ENCODE results near the gene MAP4K1.
"Not testable (repeated sequence)": the region's sequence is repeated elsewhere in the genome, so short reads cannot be mapped to it uniquely, and the experiment has no call there.

Gene MAP4K1

DNA sequence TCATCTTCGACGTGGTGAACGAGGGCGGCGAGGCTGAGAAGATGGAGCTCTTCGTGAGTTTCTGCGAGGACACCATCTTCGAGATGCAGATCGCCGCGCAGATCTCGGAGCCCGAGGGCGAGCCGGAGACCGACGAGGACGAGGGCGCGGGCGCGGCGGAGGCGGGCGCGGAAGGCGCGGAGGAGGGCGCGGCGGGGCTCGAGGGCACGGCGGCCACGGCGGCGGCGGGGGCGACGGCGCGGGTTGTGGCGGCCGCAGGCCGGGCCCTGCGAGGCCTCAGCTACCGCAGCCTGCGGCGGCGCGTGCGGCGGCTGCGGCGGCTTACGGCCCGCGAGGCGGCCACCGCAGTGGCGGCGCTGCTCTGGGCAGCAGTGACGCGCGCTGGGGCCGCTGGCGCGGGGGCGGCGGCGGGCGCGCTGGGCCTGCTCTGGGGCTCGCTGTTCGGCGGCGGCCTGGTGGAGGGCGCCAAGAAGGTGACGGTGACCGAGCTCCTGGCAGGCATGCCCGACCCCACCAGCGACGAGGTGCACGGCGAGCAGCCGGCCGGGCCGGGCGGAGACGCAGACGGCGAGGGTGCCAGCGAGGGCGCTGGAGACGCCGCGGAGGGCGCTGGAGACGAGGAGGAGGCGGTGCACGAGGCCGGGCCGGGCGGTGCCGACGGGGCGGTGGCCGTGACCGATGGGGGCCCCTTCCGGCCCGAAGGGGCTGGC lies 52.6 kb downstream of the MAP4K1 start:
- DNase-seq, result peak; percentile 41

DNA sequence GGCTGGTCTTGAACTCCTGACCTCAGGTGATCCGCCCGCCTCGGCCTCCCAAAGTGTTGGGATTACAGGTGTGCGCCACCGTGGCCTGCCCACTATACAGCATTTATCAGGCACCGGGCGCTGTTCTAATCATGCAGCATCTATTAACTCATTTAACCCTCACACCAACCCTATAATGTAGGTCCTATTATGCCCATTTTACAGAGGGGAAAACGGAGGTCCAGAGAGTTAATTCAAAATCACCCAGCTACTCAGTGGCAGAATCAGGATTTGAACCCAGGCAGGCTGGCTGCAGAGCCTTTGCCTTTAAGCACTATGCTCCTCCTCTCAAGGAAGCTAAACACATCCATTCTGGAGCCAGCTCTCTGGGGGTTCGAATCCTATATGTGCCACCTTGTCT lies 54.3 kb downstream of the MAP4K1 start:
- DNase-seq, result no peak

DNA sequence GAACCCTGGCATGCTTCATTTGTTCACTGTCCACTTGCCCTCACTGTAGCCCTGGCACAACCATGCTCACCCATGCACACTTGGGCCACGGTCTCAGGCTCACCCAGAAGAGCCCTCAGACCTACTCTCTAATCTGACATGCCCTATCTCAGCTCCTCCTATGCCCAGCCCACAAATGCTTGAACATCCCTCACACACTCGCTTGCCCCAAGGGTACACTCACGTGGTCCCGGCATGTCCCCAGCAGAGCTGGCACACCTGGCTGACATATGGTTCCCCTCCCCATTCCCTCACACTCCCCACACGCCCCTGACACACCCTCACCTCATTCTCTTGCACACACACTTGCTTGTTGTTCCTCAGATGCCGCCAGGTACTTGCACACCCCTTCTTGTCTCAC lies 55.7 kb downstream of the MAP4K1 start:
- no peak for DNase-seq

DNA sequence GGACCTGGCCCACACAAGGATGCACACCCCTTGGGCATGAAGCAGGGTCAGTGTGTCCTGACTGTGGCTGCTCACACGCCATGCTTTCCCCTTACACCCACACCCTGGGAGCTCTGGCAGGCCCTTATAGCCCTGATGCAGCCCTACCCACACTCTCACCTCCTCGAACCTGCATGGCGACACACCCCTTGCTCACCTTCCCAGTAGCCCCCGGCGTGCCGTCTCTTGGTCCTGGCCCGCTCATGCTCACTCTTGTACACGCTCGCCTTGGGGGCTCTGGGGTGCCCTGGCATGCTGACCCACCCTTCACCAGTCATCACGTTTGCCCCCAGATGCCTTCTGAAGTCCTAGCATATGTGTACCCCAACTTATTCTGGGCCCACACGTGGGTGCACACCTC lies 56.1 kb downstream of the MAP4K1 start:
- DNase-seq, result no peak

DNA sequence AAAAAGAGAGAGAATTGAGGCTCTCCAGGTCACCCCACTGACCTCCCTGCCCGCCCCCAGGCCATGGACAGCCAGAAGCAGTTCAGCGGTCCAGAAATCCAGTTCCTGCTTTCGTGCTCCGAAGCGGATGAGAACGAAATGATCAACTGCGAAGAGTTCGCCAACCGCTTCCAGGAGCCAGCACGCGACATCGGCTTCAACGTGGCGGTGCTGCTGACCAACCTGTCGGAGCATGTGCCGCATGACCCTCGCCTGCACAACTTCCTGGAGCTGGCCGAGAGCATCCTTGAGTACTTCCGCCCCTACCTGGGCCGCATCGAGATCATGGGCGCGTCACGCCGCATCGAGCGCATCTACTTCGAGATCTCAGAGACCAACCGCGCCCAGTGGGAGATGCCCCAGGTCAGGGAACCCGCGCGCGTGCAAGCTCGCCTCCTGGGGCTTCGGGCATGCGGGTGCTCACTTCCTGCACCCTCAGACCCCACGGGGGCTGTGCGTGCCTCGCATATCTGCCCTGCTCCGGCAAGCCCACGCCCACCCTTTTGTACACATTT lies 56.6 kb downstream of the MAP4K1 start:
- DNase-seq, result no peak

DNA sequence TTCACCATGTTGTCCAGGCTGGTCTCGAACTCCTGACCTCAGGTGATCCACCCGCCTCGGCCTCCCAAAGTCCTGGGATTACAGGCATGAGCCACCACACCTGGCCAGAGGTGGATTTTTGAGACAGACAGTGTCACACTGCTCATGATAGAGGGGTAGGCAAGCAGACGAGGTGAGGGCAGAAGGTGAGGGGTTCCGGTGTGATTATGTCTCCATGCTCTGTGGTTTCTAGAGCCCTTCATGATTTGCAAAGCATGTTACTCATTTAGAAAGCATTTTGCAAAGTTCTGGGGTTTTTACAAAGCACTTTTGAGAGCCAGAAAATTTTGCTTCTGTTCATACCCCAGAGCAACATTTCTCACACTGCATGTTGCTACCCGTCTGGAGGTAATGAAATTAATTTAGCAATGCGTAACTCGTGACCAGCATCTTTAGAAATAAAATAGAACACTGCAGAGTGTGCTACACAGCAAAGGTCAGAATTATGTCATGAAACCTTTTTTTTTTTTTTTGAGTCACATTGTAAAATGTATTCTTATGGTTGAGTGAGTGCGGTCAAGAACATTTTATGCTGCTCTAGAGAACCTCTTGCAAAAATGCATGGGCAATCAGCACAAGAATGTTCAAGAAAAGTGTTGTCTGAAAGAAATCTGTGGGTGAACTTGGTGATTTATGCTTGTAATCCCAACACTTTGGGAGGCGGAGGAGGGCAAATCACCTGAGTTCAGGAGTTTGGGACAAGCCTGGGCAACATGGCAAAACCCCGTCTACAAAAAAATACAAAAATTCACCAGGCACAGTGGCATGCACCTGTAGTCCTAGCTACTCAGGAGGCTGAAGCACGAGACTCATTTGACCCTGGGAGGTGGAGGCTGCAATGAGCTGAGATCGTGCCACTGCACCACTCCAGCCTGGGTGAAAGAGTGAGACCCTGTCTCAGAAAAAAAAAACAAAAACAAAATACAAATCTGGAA lies 58.0 kb downstream of the MAP4K1 start:
- peak; percentile 52 for DNase-seq

DNA sequence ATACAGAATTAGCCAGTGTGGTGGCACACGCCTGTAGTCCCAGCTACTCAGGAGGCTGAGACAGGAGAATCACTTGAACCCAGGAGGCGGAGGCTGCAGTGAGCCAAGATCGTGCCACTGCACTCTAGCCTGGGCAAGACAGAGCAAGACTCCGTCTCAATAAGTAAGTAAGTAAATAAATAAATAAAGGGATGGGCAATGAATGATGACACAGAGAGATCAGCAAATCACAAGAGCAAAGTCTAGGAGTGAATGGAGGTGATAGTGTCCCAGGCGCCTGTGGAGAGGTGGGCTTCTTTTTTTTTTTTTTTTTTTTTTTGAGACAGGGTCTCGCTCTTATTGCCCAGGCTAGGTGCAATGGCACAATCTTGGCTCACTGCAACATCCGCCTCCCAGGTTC lies 58.8 kb downstream of the MAP4K1 start:
- not testable (repeated sequence) for DNase-seq

DNA sequence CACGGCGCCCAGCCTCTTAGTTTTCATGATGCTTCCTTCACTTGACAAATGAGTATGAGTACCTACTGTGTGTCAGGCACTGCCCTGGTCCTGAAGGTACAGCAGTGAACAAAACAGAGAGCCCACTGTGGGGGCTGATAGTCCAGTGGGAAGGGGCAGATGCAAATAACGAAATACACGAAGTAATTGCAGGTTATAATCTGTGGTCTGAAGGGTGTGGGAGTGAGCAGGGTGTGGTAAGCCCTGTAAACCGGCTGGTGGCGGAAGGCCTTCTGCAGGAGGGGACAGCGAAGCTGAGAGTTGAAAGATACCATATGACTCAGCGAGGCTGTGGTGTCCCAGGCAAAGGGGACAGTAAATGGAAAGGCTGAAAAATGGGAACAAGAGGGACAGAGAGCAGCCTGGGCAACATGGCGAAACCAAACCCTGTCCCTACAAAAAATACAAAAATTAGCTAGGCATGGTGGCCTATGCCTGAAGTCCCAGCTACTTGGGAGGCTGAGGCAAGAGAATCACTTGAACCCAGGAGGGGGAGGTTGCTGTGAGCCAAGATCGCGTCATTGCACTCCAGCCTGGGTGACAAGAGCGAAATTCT lies 60.5 kb downstream of the MAP4K1 start:
- DNase-seq, result peak; percentile 61

DNA sequence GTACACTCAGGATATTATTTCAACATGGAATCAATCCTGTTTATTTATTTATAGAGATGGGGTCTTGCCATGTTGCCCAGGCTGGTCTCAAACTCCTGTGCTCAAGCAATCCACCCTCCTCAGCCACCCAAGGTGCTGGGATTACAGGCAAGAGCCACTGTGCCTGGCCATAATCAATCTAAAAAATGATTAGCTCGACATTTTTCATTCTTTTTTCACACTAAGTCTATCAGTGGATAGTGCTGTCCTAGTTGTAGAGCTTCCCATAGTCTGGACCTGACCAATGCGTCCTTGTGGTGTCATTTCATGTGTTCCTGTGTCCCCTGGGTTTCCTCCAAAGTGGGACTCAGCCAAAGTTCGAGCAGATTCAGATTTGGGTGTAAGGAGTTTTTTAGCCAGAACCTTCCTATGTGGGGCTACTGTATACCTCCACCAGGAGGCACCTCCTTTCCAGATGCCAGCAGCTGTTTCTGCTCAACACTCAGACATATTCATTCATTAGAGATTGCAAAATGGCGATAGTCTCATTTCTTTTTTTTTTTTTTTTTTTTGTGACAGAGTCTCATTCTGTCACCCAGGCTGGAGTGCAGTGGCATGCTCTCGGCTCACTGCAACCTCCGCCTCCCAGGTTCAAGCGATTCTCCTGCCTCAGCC lies 61.1 kb downstream of the MAP4K1 start:
- DNase-seq, result no peak

DNA sequence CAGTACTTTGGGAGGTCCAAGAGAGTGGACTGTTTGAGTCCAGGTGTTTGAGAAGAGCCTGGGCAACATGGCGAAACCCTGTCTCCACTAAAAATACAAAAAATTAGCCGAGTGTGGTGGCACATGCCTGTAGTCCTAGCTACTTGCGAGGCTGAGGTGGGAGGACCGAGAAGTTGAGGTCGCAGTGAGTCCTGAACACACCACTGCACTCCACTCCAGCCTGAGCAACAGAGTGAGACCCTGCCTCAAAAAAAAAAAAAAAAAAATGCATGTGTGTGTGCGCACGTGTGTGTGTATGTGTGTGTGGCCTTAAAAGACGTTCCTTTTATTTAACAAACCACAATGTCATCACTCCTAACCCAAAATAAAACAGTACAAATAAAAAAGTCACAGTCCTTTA lies 62.6 kb downstream of the MAP4K1 start:
- DNase-seq, result no peak

DNA sequence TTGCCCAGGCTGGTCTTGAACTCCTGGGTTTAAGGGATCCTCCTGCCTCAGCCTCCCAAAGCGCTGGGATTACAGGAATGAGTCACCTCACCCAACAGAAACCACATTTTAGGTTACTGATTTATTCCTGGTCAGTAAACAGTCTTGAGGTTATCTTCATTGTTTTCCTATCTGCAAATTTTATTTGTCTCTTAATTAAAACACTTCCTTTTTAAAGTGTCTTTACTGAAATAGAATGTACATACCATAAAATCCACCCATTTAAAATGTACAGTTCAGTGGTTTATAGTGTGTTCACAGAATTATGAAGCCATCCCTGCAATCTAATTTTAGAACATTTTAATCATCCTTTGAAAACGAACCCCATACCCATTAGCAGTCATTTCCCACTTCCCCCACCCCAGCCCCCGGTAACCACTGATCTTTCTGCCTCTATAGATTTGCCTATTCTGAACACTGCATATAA lies 63.0 kb downstream of the MAP4K1 start:
- DNase-seq, result no peak

DNA sequence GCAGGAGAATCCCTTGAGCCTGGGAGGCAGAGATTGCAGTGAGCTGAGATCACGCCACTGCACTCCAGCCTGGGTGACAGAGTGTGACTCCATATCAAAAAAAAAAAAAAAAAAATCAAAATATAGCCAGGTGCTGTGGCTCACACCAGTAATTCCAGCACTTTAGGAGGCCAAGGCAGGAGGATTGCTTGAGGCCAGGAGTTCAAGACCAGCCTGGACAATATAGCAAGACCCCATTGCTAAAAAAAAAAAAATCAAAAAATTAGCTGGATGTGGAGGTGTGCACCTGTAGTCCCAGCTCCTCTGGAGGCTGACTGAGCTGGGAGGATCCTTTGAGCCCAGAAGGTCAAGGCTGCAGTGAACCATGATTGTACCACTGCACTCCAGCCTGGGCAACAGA lies 64.5 kb downstream of the MAP4K1 start:
- DNase-seq, result not testable (repeated sequence)

DNA sequence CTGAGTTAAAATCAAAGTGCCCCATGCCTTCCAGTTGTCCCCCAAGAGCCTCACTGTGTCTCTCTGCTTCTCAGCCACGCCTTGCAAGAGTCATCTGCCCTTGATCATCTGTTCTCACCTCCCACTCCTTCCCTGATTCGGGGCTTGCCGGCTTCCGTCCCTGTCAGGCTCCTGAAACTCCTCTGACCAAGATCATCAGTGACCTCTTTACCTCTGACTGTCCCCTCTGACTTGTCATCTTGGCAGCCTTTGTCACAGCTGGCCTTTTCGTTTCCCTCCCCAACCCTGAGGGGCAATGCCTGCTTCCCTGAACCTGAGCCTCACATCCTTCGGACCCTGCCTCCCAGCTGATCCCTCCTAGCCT lies 66.3 kb downstream of the MAP4K1 start:
- DNase-seq, result peak; percentile 37

DNA sequence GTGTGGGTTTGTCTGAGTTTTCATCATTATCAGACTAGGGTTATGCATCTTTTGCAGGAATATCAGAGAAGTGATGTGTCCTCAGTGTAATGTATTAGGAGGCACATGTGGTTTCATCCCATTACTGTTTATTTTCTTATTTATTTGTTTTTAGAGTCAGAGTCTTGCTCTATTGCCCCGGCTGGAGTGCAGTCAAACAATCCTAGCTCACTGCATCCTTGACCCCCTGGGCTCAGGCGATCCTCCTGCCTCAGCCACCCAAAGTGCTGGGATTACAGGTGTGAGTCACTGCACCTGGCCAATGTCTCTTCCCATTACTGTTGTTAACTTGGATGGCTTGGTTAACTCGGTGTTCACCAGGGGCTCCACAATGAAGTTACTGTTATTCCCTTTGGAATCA lies 67.4 kb downstream of the MAP4K1 start:
- DNase-seq, result no peak

DNA sequence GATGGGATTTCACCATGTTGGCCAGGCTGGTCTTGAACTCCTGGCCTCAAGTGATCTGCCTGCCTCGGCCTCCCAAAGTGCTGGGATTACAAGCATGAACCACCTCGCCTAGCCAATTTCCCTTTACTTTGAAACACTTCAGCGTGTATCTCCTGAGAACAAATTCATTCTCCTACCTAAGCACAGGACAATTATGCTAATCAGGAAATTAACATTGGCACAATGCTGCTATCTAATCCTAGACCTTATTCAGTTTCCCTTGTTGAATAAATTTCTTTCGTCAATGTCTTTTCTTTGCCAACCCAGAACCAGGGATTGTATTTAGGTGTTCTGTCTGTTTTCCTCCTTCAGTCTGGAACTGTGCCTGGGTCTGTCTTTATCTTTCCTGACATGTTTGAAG lies 67.8 kb downstream of the MAP4K1 start:
- no peak for DNase-seq

DNA sequence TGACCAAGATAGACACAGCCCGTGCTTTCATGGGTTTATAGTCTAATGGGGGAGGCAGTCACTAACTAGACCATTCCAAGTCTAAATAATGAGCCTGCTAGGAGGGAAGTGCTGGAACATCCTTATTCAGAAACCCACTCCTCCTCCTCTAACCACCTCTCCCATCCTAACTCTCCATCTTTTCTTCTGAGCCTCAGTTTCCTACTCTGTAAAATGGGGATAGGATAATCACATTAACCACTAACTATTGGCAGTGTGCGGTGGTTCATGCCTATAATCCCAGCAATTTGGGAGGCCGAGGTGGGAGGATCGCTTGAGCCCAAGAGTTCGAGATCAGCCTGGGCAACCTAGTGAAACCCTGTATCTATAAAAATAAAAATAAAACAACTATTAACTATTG lies 68.7 kb downstream of the MAP4K1 start:
- no peak for DNase-seq

DNA sequence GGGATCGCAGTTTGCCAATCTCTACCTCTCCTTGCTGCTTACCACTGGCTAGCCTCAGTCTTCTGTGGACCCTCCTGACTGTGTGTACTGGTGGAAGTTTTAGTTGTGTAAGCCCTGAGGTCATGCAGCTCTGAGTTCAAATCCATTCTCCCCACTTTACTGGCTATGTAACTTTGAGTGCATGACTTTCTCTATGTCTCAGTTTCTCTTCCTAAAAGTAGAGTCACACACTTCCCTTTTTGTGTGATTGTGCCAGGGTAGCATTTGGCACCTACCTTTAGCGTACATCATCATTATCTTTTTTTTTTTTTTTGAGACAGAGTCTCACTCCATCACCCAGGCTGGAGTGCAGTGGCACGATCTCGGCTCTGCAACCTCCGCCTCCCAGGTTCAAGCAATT lies 70.3 kb downstream of the MAP4K1 start:
- no peak for DNase-seq

DNA sequence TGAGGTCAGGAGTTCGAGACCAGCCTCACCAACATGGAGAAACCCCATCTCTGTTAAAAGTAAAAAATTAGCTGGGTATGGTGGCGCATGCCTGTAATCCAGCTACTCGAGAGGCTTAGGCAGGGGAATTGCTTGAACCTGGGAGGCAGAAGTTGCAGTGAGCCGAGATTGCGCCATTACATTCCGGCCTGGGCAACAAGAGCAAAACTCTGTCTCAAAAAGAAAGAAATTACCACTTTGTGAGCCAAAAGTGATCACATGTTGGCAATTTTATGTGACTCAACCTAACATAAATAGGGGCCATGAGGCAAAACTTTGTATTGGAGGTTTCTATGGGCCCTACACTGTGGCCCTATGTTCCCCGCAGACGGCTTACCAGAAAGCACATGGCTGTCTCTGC lies 72.2 kb downstream of the MAP4K1 start:
- DNase-seq, result no peak

DNA sequence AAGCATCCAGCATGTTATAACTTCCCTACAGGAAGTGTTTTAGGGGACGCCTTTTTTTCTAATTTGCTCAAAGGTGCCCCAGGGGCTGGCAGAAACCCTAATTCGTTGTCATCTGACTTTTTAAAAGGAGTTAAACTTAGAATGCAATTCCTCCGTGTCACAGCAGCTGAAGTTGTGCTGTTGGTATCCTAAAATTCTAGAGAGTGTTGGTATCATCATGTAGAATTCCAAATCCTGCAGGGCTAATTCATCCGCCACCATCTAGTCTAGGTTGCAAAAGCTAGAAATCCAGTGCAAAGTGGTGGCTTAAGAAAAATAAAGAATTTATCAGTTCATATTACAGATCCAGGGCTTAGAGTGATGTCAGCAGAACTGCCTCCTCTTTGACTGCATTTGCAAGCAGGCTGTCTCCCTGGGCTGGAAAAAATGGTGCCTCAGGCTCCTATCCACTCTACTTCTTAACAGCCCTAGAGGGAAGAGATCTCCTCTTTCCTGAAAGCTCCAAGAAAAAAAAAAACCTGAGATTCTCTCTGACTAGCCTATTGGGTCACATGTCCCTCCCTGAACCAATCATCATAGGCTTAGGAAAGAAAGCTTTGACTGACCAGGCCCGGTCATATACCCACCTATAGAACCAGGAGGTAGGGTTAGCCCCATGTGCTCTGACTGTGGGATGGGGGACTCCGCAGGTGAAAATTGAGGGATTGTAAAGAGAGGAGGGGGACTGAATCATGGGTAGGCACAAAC lies 73.0 kb downstream of the MAP4K1 start:
- no peak for DNase-seq

DNA sequence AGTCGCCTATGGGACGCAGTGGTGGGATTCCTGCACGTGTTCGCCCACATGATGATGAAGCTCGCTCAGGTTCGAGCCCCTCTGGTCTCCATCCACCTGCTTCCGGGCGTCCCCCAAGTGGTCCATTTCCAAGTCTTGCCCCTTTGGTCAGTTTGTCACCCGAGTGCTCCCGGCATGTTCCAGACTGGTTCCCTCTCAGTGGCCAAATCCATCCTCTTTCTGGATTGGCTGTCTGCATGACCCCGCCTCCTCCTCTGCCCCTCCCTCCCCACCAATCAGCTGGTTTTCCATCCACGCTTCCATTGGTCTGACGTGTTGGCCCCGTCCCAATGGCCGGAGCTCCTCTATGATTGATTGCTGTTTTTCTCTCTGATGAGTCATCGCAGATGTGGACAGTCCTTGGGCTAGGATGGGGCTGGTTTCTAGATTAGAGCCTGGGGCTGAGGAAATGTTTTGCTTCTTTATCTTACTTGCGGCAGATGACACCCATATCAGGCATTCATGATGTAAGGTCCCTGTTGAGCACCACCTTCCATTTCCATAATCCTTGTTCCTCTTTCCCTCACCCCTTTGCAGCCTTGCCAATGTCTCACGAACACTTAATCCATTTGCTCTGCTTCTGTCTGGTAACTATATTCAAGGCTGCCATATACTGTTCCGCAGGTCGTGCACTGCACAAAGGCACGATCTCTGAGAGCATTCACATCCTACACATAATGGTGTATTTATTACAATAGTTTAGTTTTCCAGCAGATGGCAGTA lies 73.8 kb downstream of the MAP4K1 start:
- DNase-seq, result peak; percentile 52

DNA sequence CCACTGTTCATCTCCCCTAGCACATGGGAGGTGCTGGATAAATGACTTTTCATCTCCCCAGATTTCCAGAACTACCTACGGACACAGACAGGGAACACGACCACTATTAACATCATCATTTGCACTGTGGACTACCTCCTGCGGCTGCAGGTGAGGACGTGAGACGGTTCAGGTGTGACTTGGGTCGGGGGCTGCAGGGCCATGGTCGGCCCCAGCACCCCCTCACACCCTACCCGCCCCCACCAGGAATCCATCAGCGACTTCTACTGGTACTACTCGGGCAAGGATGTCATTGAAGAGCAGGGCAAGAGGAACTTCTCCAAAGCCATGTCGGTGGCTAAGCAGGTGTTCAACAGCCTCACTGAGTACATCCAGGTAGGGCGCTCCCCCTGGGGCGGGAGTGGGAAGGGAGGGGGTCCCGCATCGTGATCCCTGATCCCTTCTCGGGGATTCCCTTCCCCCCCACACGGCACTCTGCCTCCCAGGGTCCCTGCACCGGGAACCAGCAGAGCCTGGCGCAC lies 74.4 kb downstream of the MAP4K1 start:
- DNase-seq, result no peak
